Measurements from ENCODE around the gene ADAMTS12.

Gene ADAMTS12

GRCh38 chr5:33734537-33734936 is 157.3 kb downstream of the ADAMTS12 start:
- no peak for TF ChIP-seq CTCF (IDR thresholded peaks at IDR 0.05)

- TF ChIP-seq CTCF (IDR thresholded peaks at IDR 0.05): no peak
Observed at GRCh38 chr5:33733225-33733624, 158.6 kb downstream of the ADAMTS12 start.

GRCh38 chr5:33726422-33727165 is 165.2 kb downstream of the ADAMTS12 start:
- TF ChIP-seq CTCF (IDR thresholded peaks at IDR 0.05): no peak

- TF ChIP-seq CTCF (IDR thresholded peaks at IDR 0.05): no peak
Observed at GRCh38 chr5:33725806-33726205, 166.0 kb downstream of the ADAMTS12 start.

- TF ChIP-seq CTCF (IDR thresholded peaks at IDR 0.05): no peak
Observed at GRCh38 chr5:33721491-33722200, 170.1 kb downstream of the ADAMTS12 start.

- no peak for TF ChIP-seq CTCF (IDR thresholded peaks at IDR 0.05)
Observed at GRCh38 chr5:33720176-33720575, 171.6 kb downstream of the ADAMTS12 start.

- TF ChIP-seq CTCF (IDR thresholded peaks at IDR 0.05): no peak
Observed at GRCh38 chr5:33719769-33720168, 172.0 kb downstream of the ADAMTS12 start.

Measured in LNCAP (cell line).